Ascending aorta (tissue), 2 donors: ENCODE measurements around the gene SZRD1. TPM values are rescaled to one million over a fixed set of nuclear protein-coding genes. Genes with fewer than 3 reads are reported as not detected.

Experiments used
- DNase-seq, 2 donors: peaks; one replicate each; pipeline ENCODE4 v3.0.0-alpha.2; 2019; ENCODE audit warnings: low spot score in 2 of 2
- H3K27ac ChIP-seq, 2 donors: fragments of 200-600 bp; sonication (generic); one replicate each; pipeline ENCODE4 v1.5.1; 2016 to 2017; ENCODE audit warnings: mild to moderate bottlenecking in 1 of 2
- H3K27me3 ChIP-seq: fragments of 200-600 bp; sonication (generic); one replicate; pipeline ENCODE4 v1.5.1; 2017
- H3K36me3 ChIP-seq, 2 donors: fragments of 200-600 bp; sonication (generic); one replicate each; pipeline ENCODE4 v1.5.1; 2016
- H3K4me1 ChIP-seq, 2 donors: fragments of 200-600 bp; sonication (generic); one replicate each; pipeline ENCODE4 v1.5.1; 2016 to 2017; ENCODE audit warnings: mild to moderate bottlenecking in 1 of 2
- H3K4me3 ChIP-seq, 2 donors: fragments of 200-600 bp; sonication (generic); one replicate each; pipeline ENCODE4 v1.5.1; 2016 to 2017; ENCODE audit warnings: mild to moderate bottlenecking in 1 of 2
- H3K9me3 ChIP-seq, 2 donors: fragments of 200-600 bp; sonication (generic); one replicate each; pipeline ENCODE4 v1.5.1; 2016
- intact Hi-C: fragments of 100-400 bp; cut with DNase I; formaldehyde crosslinking; loops from one replicate; pipeline ENCODE4 v1.15.1; 2023
- total RNA-seq: library from RNA; depleted of rRNA; stranded (reverse); fragments of >200 nt; gene quantifications from one replicate; pipeline ENCODE4 v1.1.0, GENCODE V29; 2016
- TF ChIP-seq, protein P1 (sequence below), 3 experiments: fragments of 200-600 bp in 2 of 3; fragments of 450-650 bp in 1 of 3; sonication (generic) in 2 of 3; IDR thresholded peaks; one replicate each; pipeline ENCODE4 v1.5.1; 2016 to 2019; ENCODE audit warnings: antibody characterized with exemption in 3 of 3, mild to moderate bottlenecking in 1 of 3, moderate library complexity in 1 of 3

The SZRD1 gene
- total RNA-seq, 1 donor from 2014 or later = 106 TPM

DNA sequence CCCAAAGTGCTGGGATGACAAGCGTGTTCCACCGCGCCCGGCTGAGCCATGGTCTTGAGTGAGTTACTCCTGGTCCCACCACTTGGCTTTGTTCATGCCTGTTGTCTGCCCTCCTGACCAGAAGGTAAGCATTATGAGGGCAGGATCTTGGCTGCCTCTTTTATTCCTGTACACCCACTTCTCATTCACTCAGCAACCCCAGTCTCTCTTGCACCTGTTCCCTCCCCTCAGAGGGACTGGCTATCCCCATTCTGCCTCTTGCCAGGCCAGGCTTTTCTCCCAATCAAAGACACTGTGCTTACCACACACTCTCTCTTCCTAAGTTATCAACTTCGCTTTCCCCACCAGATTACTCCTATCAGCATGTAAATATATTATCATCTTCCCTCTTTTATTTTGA is 43.8 kb downstream of the SZRD1 start:
- TF ChIP-seq, protein P1, sequence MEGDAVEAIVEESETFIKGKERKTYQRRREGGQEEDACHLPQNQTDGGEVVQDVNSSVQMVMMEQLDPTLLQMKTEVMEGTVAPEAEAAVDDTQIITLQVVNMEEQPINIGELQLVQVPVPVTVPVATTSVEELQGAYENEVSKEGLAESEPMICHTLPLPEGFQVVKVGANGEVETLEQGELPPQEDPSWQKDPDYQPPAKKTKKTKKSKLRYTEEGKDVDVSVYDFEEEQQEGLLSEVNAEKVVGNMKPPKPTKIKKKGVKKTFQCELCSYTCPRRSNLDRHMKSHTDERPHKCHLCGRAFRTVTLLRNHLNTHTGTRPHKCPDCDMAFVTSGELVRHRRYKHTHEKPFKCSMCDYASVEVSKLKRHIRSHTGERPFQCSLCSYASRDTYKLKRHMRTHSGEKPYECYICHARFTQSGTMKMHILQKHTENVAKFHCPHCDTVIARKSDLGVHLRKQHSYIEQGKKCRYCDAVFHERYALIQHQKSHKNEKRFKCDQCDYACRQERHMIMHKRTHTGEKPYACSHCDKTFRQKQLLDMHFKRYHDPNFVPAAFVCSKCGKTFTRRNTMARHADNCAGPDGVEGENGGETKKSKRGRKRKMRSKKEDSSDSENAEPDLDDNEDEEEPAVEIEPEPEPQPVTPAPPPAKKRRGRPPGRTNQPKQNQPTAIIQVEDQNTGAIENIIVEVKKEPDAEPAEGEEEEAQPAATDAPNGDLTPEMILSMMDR (IDR thresholded peaks at IDR 0.05) = no peak
- no peaks in the 10 kb centered on the region for H3K4me1 ChIP-seq
- H3K27ac ChIP-seq = no peak overlapping the region
- H3K4me3 ChIP-seq = no peak overlapping the region
- DNase-seq = no peak
- H3K9me3 ChIP-seq = no peaks in the 10 kb centered on the region
- intact Hi-C loops = no loop called here
- H3K27me3 ChIP-seq = no peaks in the 10 kb centered on the region
- no peaks in the 10 kb centered on the region for H3K36me3 ChIP-seq

GRCh38 chr1:16413191-16413590 is 46.1 kb downstream of the SZRD1 start:
- Histone ChIP-seq H3K4me1 (no peaks in the 10 kb centered on the region), H3K9me3 (no peaks in the 10 kb centered on the region), H3K27me3 (no peaks in the 10 kb centered on the region), H3K27ac (no peak overlapping the region), H3K4me3 (no peak overlapping the region), H3K36me3 (no peaks in the 10 kb centered on the region)
- intact Hi-C loops = no loop called here
- no peak for DNase-seq
- TF ChIP-seq, protein P1 (IDR thresholded peaks at IDR 0.05) = no peak

DNA sequence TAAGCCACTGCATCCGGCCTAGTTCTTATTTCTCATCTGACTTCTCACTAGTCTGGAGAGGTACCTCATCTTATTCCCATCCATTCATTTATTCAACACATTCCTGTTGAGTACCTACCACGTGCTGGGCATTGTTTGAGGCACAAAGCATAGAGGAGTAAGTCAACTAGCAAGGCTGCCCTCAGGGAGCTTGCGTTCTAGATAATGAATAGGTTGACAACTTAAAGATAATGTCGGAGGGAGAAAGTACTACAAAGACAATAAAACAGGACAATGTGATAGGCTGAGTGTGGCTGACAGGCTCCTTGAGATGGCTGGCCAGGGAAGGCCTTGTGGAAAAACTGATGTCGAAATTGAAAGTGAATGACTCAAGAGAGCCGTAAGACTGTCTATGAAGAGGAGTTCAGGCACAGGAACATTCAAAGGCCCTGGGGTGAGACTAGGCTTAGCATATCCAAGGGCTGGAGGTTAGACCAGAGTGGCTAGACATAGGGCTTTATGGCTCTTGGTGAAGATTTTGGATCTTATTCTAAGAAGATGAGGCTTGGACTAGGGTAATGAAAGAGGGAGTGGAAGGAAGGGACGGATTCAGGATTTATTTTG is 51.9 kb downstream of the SZRD1 start:
- intact Hi-C loops = no loop called here
- TF ChIP-seq, protein P1 (IDR thresholded peaks at IDR 0.05) = no peak
- no peaks in the 10 kb centered on the region for H3K9me3 ChIP-seq
- H3K36me3 ChIP-seq = no peaks in the 10 kb centered on the region
- H3K4me1 ChIP-seq = no peaks in the 10 kb centered on the region
- no peak overlapping the region for H3K27ac ChIP-seq
- H3K4me3 ChIP-seq = no peak overlapping the region
- no peaks in the 10 kb centered on the region for H3K27me3 ChIP-seq
- DNase-seq = no peak

- intact Hi-C loops = no loop called here
- Histone ChIP-seq H3K36me3 (no peaks in the 10 kb centered on the region), H3K9me3 (no peaks in the 10 kb centered on the region), H3K4me3 (no peak overlapping the region), H3K27me3 (no peaks in the 10 kb centered on the region), H3K27ac (no peak overlapping the region), H3K4me1 (no peaks in the 10 kb centered on the region)
- TF ChIP-seq, protein P1 (IDR thresholded peaks at IDR 0.05) = no peak
- DNase-seq = no peak
Observed at GRCh38 chr1:16420424-16421118, 53.5 kb downstream of the SZRD1 start.

DNA sequence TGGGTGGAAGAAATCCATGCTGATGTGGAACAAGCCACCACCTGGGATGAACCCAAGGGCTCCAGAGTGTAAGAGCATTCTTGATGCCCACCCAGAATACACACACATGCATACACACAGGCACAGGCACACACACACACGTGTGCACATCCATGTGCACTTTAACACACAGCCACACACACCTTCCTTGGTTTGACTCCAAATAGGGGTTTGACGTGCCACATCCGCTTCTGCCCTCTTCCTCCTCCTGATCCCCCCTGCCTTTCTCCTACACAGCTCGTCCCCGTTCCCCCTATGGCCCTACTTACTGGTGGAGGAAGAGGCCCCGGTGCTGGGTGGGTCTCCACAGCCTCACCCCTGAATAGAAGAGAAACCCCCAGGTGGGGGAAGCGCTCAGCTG is 54.2 kb downstream of the SZRD1 start:
- no peaks in the 10 kb centered on the region for H3K36me3 ChIP-seq
- no peak for DNase-seq
- no peaks in the 10 kb centered on the region for H3K27me3 ChIP-seq
- TF ChIP-seq, protein P1 (IDR thresholded peaks at IDR 0.05) = no peak
- H3K4me1 ChIP-seq = no peaks in the 10 kb centered on the region
- H3K27ac ChIP-seq = no peak overlapping the region
- intact Hi-C loops = no loop called here
- H3K9me3 ChIP-seq = no peaks in the 10 kb centered on the region
- H3K4me3 ChIP-seq = no peak overlapping the region
